GM18505 (cell line): ENCODE results near the gene BIN1.

Experiments used
- ATAC-seq: cut with Tn5 transposase; IDR thresholded peaks from one replicate; pipeline ENCODE4 v1.9.1; 2021; ENCODE audit not compliant: unreplicated experiment
- POLR2A ChIP-seq: IDR thresholded peaks from 4 replicates; pipeline ENCODE4 v1.6.1; 2011; ENCODE audit warnings: borderline replicate concordance; ENCODE audit not compliant: insufficient read depth, insufficient read length; ENCODE audit errors: extremely low read depth

The BIN1 gene

GRCh38 chr2:127012868-127013267, 94.1 kb downstream of the BIN1 start:
- TF ChIP-seq POLR2A = no peak

GRCh38 chr2:127012215-127012614, 94.7 kb downstream of the BIN1 start:
- no peak for TF ChIP-seq POLR2A
- no peak for ATAC-seq

More at GRCh38 chr2:127012868-127013267, 94.1 kb downstream of the BIN1 start:
- no peak for ATAC-seq

GRCh38 chr2:127011796-127012195, 95.2 kb downstream of the BIN1 start:
- no peak for ATAC-seq
- no peak for TF ChIP-seq POLR2A

GRCh38 chr2:127011231-127011661, 95.7 kb downstream of the BIN1 start:
- ATAC-seq = no peak
- TF ChIP-seq POLR2A = no peak

GRCh38 chr2:127008265-127009015, 98.5 kb downstream of the BIN1 start:
- no peak for ATAC-seq
- no peak for TF ChIP-seq POLR2A

GRCh38 chr2:127007652-127008051, 99.3 kb downstream of the BIN1 start:
- no peak for ATAC-seq
- no peak for TF ChIP-seq POLR2A

GRCh38 chr2:127006962-127007361, 100.0 kb downstream of the BIN1 start:
- TF ChIP-seq POLR2A = no peak
- ATAC-seq = no peak

GRCh38 chr2:127004893-127005600, 101.9 kb downstream of the BIN1 start:
- TF ChIP-seq POLR2A = no peak
- no peak for ATAC-seq

GRCh38 chr2:127003070-127003800, 103.7 kb downstream of the BIN1 start:
- no peak for TF ChIP-seq POLR2A

GRCh38 chr2:127001751-127002150, 105.2 kb downstream of the BIN1 start:
- no peak for TF ChIP-seq POLR2A
- ATAC-seq = no peak

More at GRCh38 chr2:127003070-127003800, 103.7 kb downstream of the BIN1 start:
- ATAC-seq = no peak

- TF ChIP-seq POLR2A = no peak
- no peak for ATAC-seq
Measured at GRCh38 chr2:127000937-127001336, 106.0 kb downstream of the BIN1 start.

- no peak for ATAC-seq
- no peak for TF ChIP-seq POLR2A
Measured at GRCh38 chr2:127000194-127000593, 106.8 kb downstream of the BIN1 start.

GRCh38 chr2:126999106-126999756, 107.7 kb downstream of the BIN1 start:
- TF ChIP-seq POLR2A = no peak
- ATAC-seq = no peak

- ATAC-seq = no peak
- TF ChIP-seq POLR2A = no peak
Measured at GRCh38 chr2:126998486-126998885, 108.5 kb downstream of the BIN1 start.
